Erythroblast (primary cell): Measurements from ENCODE around the gene PPP1R37.

Experiments
- GATA1 ChIP-seq: IDR thresholded peaks from 2 replicates; pipeline ENCODE4 v1.6.1; 2011; ENCODE audit warnings: low read depth, mild to moderate bottlenecking, control low read depth, low read length, moderate library complexity
- POLR2A ChIP-seq: IDR thresholded peaks from 2 replicates; pipeline ENCODE4 v1.6.1; 2011; ENCODE audit warnings: mild to moderate bottlenecking, low read length

DNA sequence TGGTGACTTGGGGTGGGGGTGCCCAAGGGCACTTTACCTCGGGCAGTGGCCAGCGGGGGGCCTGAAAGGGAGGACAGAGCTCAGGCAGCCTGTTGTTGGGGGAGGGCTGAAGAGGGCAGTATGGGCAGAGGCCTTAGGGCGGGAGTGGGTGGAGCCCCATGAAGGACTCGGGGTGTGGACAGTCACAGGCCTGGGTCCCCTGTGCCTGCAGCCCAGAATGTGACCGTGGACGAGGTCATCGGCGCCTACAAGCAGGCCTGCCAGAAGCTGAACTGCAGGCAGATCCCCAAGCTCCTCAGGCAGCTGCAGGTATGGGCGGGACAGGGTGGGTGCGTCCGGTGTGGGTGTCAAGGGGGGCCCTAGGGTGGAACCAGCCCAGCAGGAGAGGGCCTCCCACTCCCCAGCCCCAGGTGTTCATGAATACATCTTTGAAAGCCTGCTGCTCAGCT is 45.3 kb downstream of the PPP1R37 start:
- TF ChIP-seq POLR2A (no peak), GATA1 (no peak)
